HEK293 (cell line): ENCODE results near the gene GMPPB.

ENCODE experiments used
- CTCF ChIA-PET: fragments of 350-600 bp; formaldehyde crosslinking; extraction: SDS; loops from one replicate; lab custom pipeline; 2021; ENCODE audit warnings: antibody characterized with exemption; lab: Yijun Ruan, JAX
- POLR2A ChIA-PET: fragments of 300-600 bp; formaldehyde crosslinking; extraction: SDS; loops from one replicate; lab custom pipeline; 2020; ENCODE audit warnings: antibody characterized with exemption, inconsistent platforms; lab: Yijun Ruan, JAX
- H3K27ac ChIP-seq: fragments of 200-500 bp; sonication (Bioruptor generic); 2 replicates; pipeline ENCODE4 v1.5.1; 2014; ENCODE audit warnings: low read depth, low read length, control low read depth, inconsistent platforms; ENCODE audit errors: extremely low read depth
- H3K36me3 ChIP-seq, 2 experiments: fragments of 200-500 bp in 1 of 2; sonication (Bioruptor generic) in 1 of 2; 1 replicate in 1 of 2; 2 replicates in 1 of 2; pipeline ENCODE4 v1.5.1; 2014 to 2017; ENCODE audit warnings: inconsistent platforms in 2 of 2, low read length in 2 of 2; ENCODE audit not compliant: control insufficient read depth in 2 of 2, insufficient read depth in 1 of 2
- H3K4me1 ChIP-seq: fragments of 200-500 bp; sonication (Bioruptor generic); 2 replicates; pipeline ENCODE4 v1.5.1; 2014; ENCODE audit warnings: mild to moderate bottlenecking, low read length, inconsistent platforms; ENCODE audit not compliant: control insufficient read depth, insufficient read depth
- H3K4me3 ChIP-seq: 2 replicates; pipeline ENCODE4 v1.5.1; 2011; ENCODE audit warnings: low read depth, mild to moderate bottlenecking, control low read depth, low read length, moderate library complexity
- H3K9me3 ChIP-seq: fragments of 200-500 bp; sonication (Bioruptor generic); 2 replicates; pipeline ENCODE4 v1.5.1; 2014; ENCODE audit warnings: low read depth, low read length, inconsistent platforms; ENCODE audit not compliant: control insufficient read depth, insufficient read depth
- HOXC10 ChIP-seq: sonication (generic); formaldehyde crosslinking; IDR thresholded peaks from 2 replicates; pipeline ENCODE4 v1.8.1; 2023; ENCODE audit warnings: mild to moderate bottlenecking, missing genetic modification reagents
- KLF1 ChIP-seq: fragments of 450-650 bp; formaldehyde crosslinking; IDR thresholded peaks from 2 replicates; pipeline ENCODE4 v1.5.1; 2016; ENCODE audit warnings: missing biosample characterization, missing genetic modification characterization
- PRDM1 ChIP-seq: fragments of 450-650 bp; formaldehyde crosslinking; IDR thresholded peaks from 2 replicates; pipeline ENCODE4; 2016; ENCODE audit warnings: missing biosample characterization, missing genetic modification characterization
- PRDM10 ChIP-seq: fragments of 450-650 bp; formaldehyde crosslinking; IDR thresholded peaks from 2 replicates; pipeline ENCODE4 v1.5.1; 2016; ENCODE audit warnings: missing biosample characterization, missing genetic modification characterization
- REPIN1 ChIP-seq: fragments of 450-650 bp; formaldehyde crosslinking; IDR thresholded peaks from 2 replicates; pipeline ENCODE4 v1.5.1; 2017; ENCODE audit warnings: missing biosample characterization, missing genetic modification characterization, low read depth
- SCRT1 ChIP-seq: fragments of 450-650 bp; formaldehyde crosslinking; IDR thresholded peaks from 2 replicates; pipeline ENCODE4 v1.5.1; 2016; ENCODE audit warnings: missing biosample characterization, missing genetic modification characterization, borderline replicate concordance
- SETDB1 ChIP-seq: IDR thresholded peaks from one replicate; pipeline ENCODE4 v1.6.1; 2017; ENCODE audit warnings: mild to moderate bottlenecking, low read length, moderate library complexity, mixed read lengths; ENCODE audit not compliant: insufficient read length
- SP3 ChIP-seq: fragments of 450-650 bp; formaldehyde crosslinking; IDR thresholded peaks from 2 replicates; pipeline ENCODE4 v1.5.1; 2016; ENCODE audit warnings: missing biosample characterization, missing genetic modification characterization
- SP7 ChIP-seq: fragments of 450-650 bp; formaldehyde crosslinking; IDR thresholded peaks from 2 replicates; pipeline ENCODE4 v1.5.1; 2016; ENCODE audit warnings: missing biosample characterization, missing genetic modification characterization
- ZBTB1 ChIP-seq: fragments of 450-650 bp; formaldehyde crosslinking; IDR thresholded peaks from 2 replicates; pipeline ENCODE4 v1.5.1; 2016; ENCODE audit warnings: missing biosample characterization, missing genetic modification characterization
- ZBTB26 ChIP-seq: fragments of 450-650 bp; formaldehyde crosslinking; optimal IDR thresholded peaks from 2 replicates; pipeline ENCODE3; 2016; ENCODE audit warnings: missing biosample characterization, mild to moderate bottlenecking, missing genetic modification characterization
- ZNF10 ChIP-seq: fragments of 450-650 bp; formaldehyde crosslinking; IDR thresholded peaks from 2 replicates; pipeline ENCODE4 v1.5.1; 2017; ENCODE audit warnings: missing biosample characterization, missing genetic modification characterization
- ZNF146 ChIP-seq: fragments of 450-650 bp; formaldehyde crosslinking; IDR thresholded peaks from 2 replicates; pipeline ENCODE4 v1.5.1; 2016; ENCODE audit warnings: missing biosample characterization, missing genetic modification characterization
- ZNF19 ChIP-seq: fragments of 450-650 bp; formaldehyde crosslinking; IDR thresholded peaks from 2 replicates; pipeline ENCODE4; 2016; ENCODE audit warnings: missing biosample characterization, missing genetic modification characterization, low read depth
- ZNF239 ChIP-seq: fragments of 450-650 bp; formaldehyde crosslinking; IDR thresholded peaks from 2 replicates; pipeline ENCODE4 v1.5.1; 2016; ENCODE audit warnings: missing biosample characterization, missing genetic modification characterization
- ZNF274 ChIP-seq, 2 experiments: fragments of 200-500 bp in 1 of 2; fragments of 450-650 bp in 1 of 2; sonication (Bioruptor generic) in 1 of 2; formaldehyde crosslinking in 1 of 2; IDR thresholded peaks; 2 replicates each; pipeline versions ENCODE4 v1.5.1 to v1.6.1; 2014 to 2016; ENCODE audit warnings: borderline replicate concordance in 1 of 2, inconsistent platforms in 1 of 2, low read length in 1 of 2, missing biosample characterization in 1 of 2, missing genetic modification characterization in 1 of 2
- ZNF311 ChIP-seq: fragments of 450-650 bp; formaldehyde crosslinking; IDR thresholded peaks from 2 replicates; pipeline ENCODE4 v1.5.1; 2017; ENCODE audit warnings: missing biosample characterization, missing genetic modification characterization, borderline replicate concordance
- ZNF324 ChIP-seq: fragments of 450-650 bp; formaldehyde crosslinking; IDR thresholded peaks from 2 replicates; pipeline ENCODE4 v1.5.1; 2016; ENCODE audit warnings: missing biosample characterization, missing genetic modification characterization
- ZNF335 ChIP-seq: fragments of 450-650 bp; formaldehyde crosslinking; conservative IDR thresholded peaks from 2 replicates; pipeline ENCODE4 v1.5.1; 2016; ENCODE audit warnings: missing biosample characterization, missing genetic modification characterization
- ZNF404 ChIP-seq: fragments of 450-650 bp; formaldehyde crosslinking; IDR thresholded peaks from 2 replicates; pipeline ENCODE4 v1.5.1; 2017; ENCODE audit warnings: missing biosample characterization, missing genetic modification characterization
- ZNF501 ChIP-seq: fragments of 450-650 bp; formaldehyde crosslinking; IDR thresholded peaks from 2 replicates; pipeline ENCODE4 v1.5.1; 2016; ENCODE audit warnings: missing biosample characterization, missing genetic modification characterization
- ZNF610 ChIP-seq: fragments of 450-650 bp; formaldehyde crosslinking; IDR thresholded peaks from 2 replicates; pipeline ENCODE4 v1.5.1; 2016; ENCODE audit warnings: missing biosample characterization, missing genetic modification characterization, borderline replicate concordance
- ZNF791 ChIP-seq: fragments of 450-650 bp; formaldehyde crosslinking; IDR thresholded peaks from 2 replicates; pipeline ENCODE4 v1.5.1; 2016; ENCODE audit warnings: missing biosample characterization, missing genetic modification characterization
- ZNF843 ChIP-seq: fragments of 450-650 bp; formaldehyde crosslinking; IDR thresholded peaks from 2 replicates; pipeline ENCODE4 v1.5.1; 2016; ENCODE audit warnings: missing biosample characterization, missing genetic modification characterization
- ZSCAN23 ChIP-seq: fragments of 450-650 bp; formaldehyde crosslinking; IDR thresholded peaks from 2 replicates; pipeline ENCODE4 v1.5.1; 2016; ENCODE audit warnings: missing biosample characterization, missing genetic modification characterization
- TF ChIP-seq, protein P1 (sequence below): fragments of 450-650 bp; formaldehyde crosslinking; IDR thresholded peaks from 2 replicates; pipeline ENCODE4 v1.5.1; 2017; ENCODE audit warnings: missing biosample characterization, mild to moderate bottlenecking, missing genetic modification characterization, moderate library complexity
- TF ChIP-seq, protein P2 (sequence below): fragments of 450-650 bp; formaldehyde crosslinking; IDR thresholded peaks from 2 replicates; pipeline ENCODE4 v1.5.1; 2017; ENCODE audit warnings: missing biosample characterization, missing genetic modification characterization

The GMPPB gene

DNA sequence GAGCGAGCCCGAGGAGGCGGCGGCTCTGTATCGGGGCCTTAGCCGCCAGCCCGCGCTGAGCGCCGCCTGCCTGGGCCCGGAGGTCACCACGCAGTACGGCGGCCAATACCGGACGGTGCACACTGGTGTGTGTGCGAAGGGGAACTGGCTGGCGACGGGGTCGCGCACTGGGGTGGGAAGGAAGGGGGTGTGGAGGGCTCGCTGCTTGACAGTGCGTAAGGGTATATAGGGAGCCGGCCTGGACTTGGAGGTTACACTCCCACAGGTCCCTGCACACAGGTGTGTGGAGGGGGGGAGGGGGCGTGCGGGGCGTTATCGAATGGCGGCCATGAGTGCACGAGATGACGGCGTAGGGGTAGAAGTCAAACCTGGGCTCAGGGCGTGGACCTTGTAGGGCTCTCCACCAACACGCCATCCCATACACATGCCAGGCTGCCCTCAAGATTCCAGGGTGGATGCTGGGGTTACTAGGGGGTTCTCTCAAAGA is 49.2 kb downstream of the GMPPB start (continued):
- TF ChIP-seq ZNF274 (IDR thresholded peaks at IDR 0.05; ENCODE audit: low read length), result no peak
- no peak for TF ChIP-seq ZNF274 (tag by site-specific recombination; IDR thresholded peaks at IDR 0.05; ENCODE audit: borderline replicate concordance)
- peak; percentile 98 for TF ChIP-seq SCRT1 (tag by site-specific recombination)
- no peak for TF ChIP-seq ZNF19 (tag by site-specific recombination)
- TF ChIP-seq ZNF239 (tag by site-specific recombination), result no peak
- TF ChIP-seq PRDM10, result no peak
- TF ChIP-seq HOXC10, result no peak
- no peak for TF ChIP-seq PRDM1 (tag by site-specific recombination)
- no peak for TF ChIP-seq ZNF404
- no peak for TF ChIP-seq ZBTB1 (tag by site-specific recombination)
- no peak for TF ChIP-seq ZNF610 (tag by site-specific recombination)

GRCh38 chr3:49673715-49674496 is 49.8 kb downstream of the GMPPB start, which contains the start of gene APEH:
Gene APEH, plus strand, starts transcription at chr3:49674351. Its CDS starts 51 bp downstream, at chr3:49674402.
- CTCF ChIA-PET, result interaction anchor here (0.6 to 5.1 kb wide), 3 partner anchors 30 to 134 kb away, joined by 3 to 104 read pairs (median 4); no protein-coding TSS in a partner anchor
- Histone ChIP-seq H3K4me3 (peak within 1 kb of the TSS; percentile 89), H3K27ac (peak within 1 kb of the TSS; percentile 72), H3K36me3 (peaks cover 0 to 37% of the 10 kb centered on the region in 2 experiments; a peak in 1 of 3 replicates), H3K4me1 (no peaks in the 10 kb centered on the region), H3K9me3 (no peaks in the 10 kb centered on the region)
- POLR2A ChIA-PET, result interaction anchor here (1.3 to 1.4 kb wide), 2 partner anchors 134 kb away, joined by 3 to 14 read pairs; no protein-coding TSS in a partner anchor
- TF ChIP-seq SP3 (peak; percentile 96), ZNF274 (IDR thresholded peaks at IDR 0.05; ENCODE audit: low read length) (no peak), ZNF274 (tag by site-specific recombination; IDR thresholded peaks at IDR 0.05; ENCODE audit: borderline replicate concordance) (no peak), ZNF610 (tag by site-specific recombination) (0 out of 2 replicates have a peak, but pooled peaks have one; percentile 73), ZNF791 (tag by site-specific recombination) (no peak), ZNF146 (tag by site-specific recombination) (0 out of 2 replicates have a peak, but pooled peaks have one; percentile 2), SP7 (tag by site-specific recombination) (peak; percentile 73), KLF1 (tag by site-specific recombination) (peak; percentile 70), ZNF324 (tag by site-specific recombination) (0 out of 2 replicates have a peak, but pooled peaks have one; percentile 36), ZSCAN23 (tag by site-specific recombination) (no peak), ZNF843 (no peak), ZNF10 (0 out of 2 replicates have a peak, but pooled peaks have one; percentile 17), ZBTB26 (peak; percentile 82), ZNF335 (peak; percentile 86), REPIN1 (tag by site-specific recombination) (no peak), ZNF311 (tag by site-specific recombination) (no peak), ZNF501 (tag by site-specific recombination) (peak; percentile 78), ZNF19 (tag by site-specific recombination) (no peak), SETDB1 (peak; percentile 31)
- TF ChIP-seq, protein P1, sequence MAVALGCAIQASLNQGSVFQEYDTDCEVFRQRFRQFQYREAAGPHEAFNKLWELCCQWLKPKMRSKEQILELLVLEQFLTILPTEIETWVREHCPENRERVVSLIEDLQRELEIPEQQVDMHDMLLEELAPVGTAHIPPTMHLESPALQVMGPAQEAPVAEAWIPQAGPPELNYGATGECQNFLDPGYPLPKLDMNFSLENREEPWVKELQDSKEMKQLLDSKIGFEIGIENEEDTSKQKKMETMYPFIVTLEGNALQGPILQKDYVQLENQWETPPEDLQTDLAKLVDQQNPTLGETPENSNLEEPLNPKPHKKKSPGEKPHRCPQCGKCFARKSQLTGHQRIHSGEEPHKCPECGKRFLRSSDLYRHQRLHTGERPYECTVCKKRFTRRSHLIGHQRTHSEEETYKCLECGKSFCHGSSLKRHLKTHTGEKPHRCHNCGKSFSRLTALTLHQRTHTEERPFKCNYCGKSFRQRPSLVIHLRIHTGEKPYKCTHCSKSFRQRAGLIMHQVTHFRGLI (tag by site-specific recombination), result no peak; the same call in 1 of the 2 replicates
- TF ChIP-seq, protein P2, sequence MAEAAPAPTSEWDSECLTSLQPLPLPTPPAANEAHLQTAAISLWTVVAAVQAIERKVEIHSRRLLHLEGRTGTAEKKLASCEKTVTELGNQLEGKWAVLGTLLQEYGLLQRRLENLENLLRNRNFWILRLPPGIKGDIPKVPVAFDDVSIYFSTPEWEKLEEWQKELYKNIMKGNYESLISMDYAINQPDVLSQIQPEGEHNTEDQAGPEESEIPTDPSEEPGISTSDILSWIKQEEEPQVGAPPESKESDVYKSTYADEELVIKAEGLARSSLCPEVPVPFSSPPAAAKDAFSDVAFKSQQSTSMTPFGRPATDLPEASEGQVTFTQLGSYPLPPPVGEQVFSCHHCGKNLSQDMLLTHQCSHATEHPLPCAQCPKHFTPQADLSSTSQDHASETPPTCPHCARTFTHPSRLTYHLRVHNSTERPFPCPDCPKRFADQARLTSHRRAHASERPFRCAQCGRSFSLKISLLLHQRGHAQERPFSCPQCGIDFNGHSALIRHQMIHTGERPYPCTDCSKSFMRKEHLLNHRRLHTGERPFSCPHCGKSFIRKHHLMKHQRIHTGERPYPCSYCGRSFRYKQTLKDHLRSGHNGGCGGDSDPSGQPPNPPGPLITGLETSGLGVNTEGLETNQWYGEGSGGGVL (tag by site-specific recombination), result peak; percentile 93
